Smooth muscle cell (in vitro differentiated cells): ENCODE data around the gene UNC80. TPM values are rescaled to one million over a fixed set of nuclear protein-coding genes. Genes with fewer than 3 reads are reported as not detected.

Experiments
- DNase-seq: peaks from one replicate; lab custom pipeline; 2025; ENCODE audit not compliant: unreplicated experiment; lab: John Stamatoyannopoulos, UW
- H2AFZ ChIP-seq: fragments of 200-600 bp; sonication (generic); 2 replicates; pipeline ENCODE4 v1.6.0; 2016; ENCODE audit warnings: antibody characterized with exemption, low read depth, mild to moderate bottlenecking
- H3F3A ChIP-seq: fragments of 200-600 bp; sonication (generic); 2 replicates; pipeline ENCODE4 v1.6.0; 2017; ENCODE audit warnings: antibody characterized with exemption, low read depth
- H3K27ac ChIP-seq: fragments of 200-600 bp; sonication (generic); 2 replicates; pipeline ENCODE4 v1.5.1; 2016; ENCODE audit warnings: low read depth, mild to moderate bottlenecking
- H3K27me3 ChIP-seq: fragments of 200-600 bp; sonication (generic); 2 replicates; pipeline ENCODE4 v1.6.1; 2016; ENCODE audit warnings: low read depth, mild to moderate bottlenecking
- H3K36me3 ChIP-seq: fragments of 200-600 bp; sonication (generic); 2 replicates; pipeline ENCODE4 v1.5.1; 2016; ENCODE audit warnings: low read depth
- H3K4me1 ChIP-seq: fragments of 200-600 bp; sonication (generic); 2 replicates; pipeline ENCODE4 v1.5.1; 2016; ENCODE audit warnings: low read depth
- H3K4me2 ChIP-seq: fragments of 200-600 bp; sonication (generic); 2 replicates; pipeline ENCODE4 v1.6.0; 2016; ENCODE audit warnings: mild to moderate bottlenecking
- H3K4me3 ChIP-seq: fragments of 200-600 bp; sonication (generic); 2 replicates; pipeline ENCODE4 v1.5.1; 2016; ENCODE audit warnings: mild to moderate bottlenecking
- H3K79me2 ChIP-seq: fragments of 200-600 bp; sonication (generic); 2 replicates; pipeline ENCODE4 v1.6.0; 2016; ENCODE audit warnings: low read depth, mild to moderate bottlenecking
- H3K9ac ChIP-seq: fragments of 200-600 bp; sonication (generic); 2 replicates; pipeline ENCODE4 v1.6.0; 2016; ENCODE audit warnings: low read depth
- H3K9me3 ChIP-seq: fragments of 200-600 bp; sonication (generic); replicated peaks from 2 replicates; pipeline ENCODE4 v1.5.1; 2016; ENCODE audit warnings: low read depth
- H4K20me1 ChIP-seq: fragments of 200-600 bp; sonication (generic); 2 replicates; pipeline ENCODE4 v1.6.0; 2016; ENCODE audit warnings: low read depth
- CTCF ChIP-seq: fragments of 200-600 bp; sonication (generic); IDR thresholded peaks from 2 replicates; pipeline ENCODE4 v1.5.1; 2017; ENCODE audit warnings: borderline replicate concordance, mild to moderate bottlenecking, antibody characterized with exemption; ENCODE audit not compliant: insufficient read depth, poor library complexity, severe bottlenecking
- WGBS: methylation state at CpG from one replicate; pipeline ENCODE4 v1.1.7; 2016; ENCODE audit warnings: low lambda C conversion rate; 5-methylcytosine and 5-hydroxymethylcytosine counted together
- polyA plus RNA-seq: library from polyadenylated mRNA; unstranded; fragments of >200 nt; fragmentation: Nextera tagmentation; extraction: Ambion mirVana; gene quantifications from 2 replicates; pipeline ENCODE4 v1.2.1, GENCODE V29; 2016
- total RNA-seq: library from RNA; depleted of rRNA; stranded (reverse); fragments of >200 nt; gene quantifications from 2 replicates; pipeline ENCODE4 v1.2.3, GENCODE V29; 2014

UNC80 gene
- total and polyA plus RNA-seq, 2 experiments from 2014 or later: not detected

GRCh38 chr2:209965723-209966122 lies 194.1 kb downstream of the UNC80 start:
- no peak overlapping the region for H3K9ac ChIP-seq
- no peak overlapping the region for H2AFZ ChIP-seq
- no peaks in the 10 kb centered on the region for H3K79me2 ChIP-seq
- 60% methylated on average over 2 of the region's 2 CpGs for WGBS
- H3K27me3 ChIP-seq: no peaks in the 10 kb centered on the region
- no peak for DNase-seq
- H3K27ac ChIP-seq: no peak overlapping the region
- no peak overlapping the region for H3K4me3 ChIP-seq
- peaks cover 7% of the 10 kb centered on the region for H3K4me1 ChIP-seq
- no peaks in the 10 kb centered on the region for H4K20me1 ChIP-seq
- no peaks in the 10 kb centered on the region for H3F3A ChIP-seq
- H3K36me3 ChIP-seq: no peaks in the 10 kb centered on the region
- no peak for TF ChIP-seq CTCF
- no peak overlapping the region for H3K4me2 ChIP-seq
- no peaks in the 10 kb centered on the region for H3K9me3 ChIP-seq

GRCh38 chr2:209969692-209970091 lies 198.1 kb downstream of the UNC80 start:
- no peaks in the 10 kb centered on the region for H3K4me1 ChIP-seq
- 83% methylated on average over 4 of the region's 4 CpGs for WGBS
- no peaks in the 10 kb centered on the region for H3K79me2 ChIP-seq
- no peak overlapping the region for H3K9ac ChIP-seq
- no peak overlapping the region for H3K4me3 ChIP-seq
- H3F3A ChIP-seq: peaks cover 3% of the 10 kb centered on the region
- no peaks in the 10 kb centered on the region for H3K36me3 ChIP-seq
- no peak overlapping the region for H3K27ac ChIP-seq
- H3K4me2 ChIP-seq: no peak overlapping the region
- no peak for DNase-seq
- no peak overlapping the region for H2AFZ ChIP-seq
- no peak for TF ChIP-seq CTCF
- no peaks in the 10 kb centered on the region for H3K27me3 ChIP-seq
- H4K20me1 ChIP-seq: no peaks in the 10 kb centered on the region
- H3K9me3 ChIP-seq: no peaks in the 10 kb centered on the region

GRCh38 chr2:209970271-209970670 lies 198.6 kb downstream of the UNC80 start:
- WGBS: 81% methylated on average over 2 of the region's 2 CpGs
- H3K4me1 ChIP-seq: no peaks in the 10 kb centered on the region

More at GRCh38 chr2:209970271-209970670, 198.6 kb downstream of the UNC80 start:
- Histone ChIP-seq H3K27me3 (no peaks in the 10 kb centered on the region), H3K27ac (no peak overlapping the region), H3K79me2 (no peaks in the 10 kb centered on the region), H3F3A (peaks cover 3% of the 10 kb centered on the region), H3K9ac (no peak overlapping the region), H3K4me2 (no peak overlapping the region), H3K36me3 (no peaks in the 10 kb centered on the region), H2AFZ (no peak overlapping the region), H3K9me3 (no peaks in the 10 kb centered on the region), H3K4me3 (no peak overlapping the region), H4K20me1 (no peaks in the 10 kb centered on the region)
- TF ChIP-seq CTCF: no peak
- no peak for DNase-seq
